GDM1 (cell line): Measurements from ENCODE around the gene OSBPL8.

Experiments used
- DNase-seq: peaks from one replicate; lab custom pipeline; 2025; lab: John Stamatoyannopoulos, UW

Gene OSBPL8

DNA sequence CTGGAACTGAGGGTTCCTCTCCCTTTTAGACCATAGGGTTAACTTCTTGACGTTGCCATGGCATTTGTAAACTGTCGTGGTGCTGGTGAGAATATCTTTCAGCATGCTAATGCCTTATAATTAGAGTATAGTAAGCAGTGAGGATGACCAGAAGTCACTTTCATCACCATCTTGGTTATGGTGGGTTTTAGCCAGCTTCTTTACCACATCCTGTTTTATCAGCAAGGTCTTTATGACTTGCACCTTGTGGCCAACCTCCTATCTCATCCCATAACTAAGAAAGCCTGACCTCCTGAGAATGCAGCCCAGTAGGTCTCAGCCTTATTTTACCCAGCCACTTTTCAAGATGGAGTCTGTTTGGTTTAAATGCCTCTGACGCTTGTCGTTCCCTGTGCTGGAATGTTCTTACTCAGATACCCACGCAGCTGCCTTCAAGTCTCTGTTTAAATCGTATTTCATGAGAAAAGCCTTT is 255.5 kb downstream of the OSBPL8 start:
- DNase-seq = no peak

DNA sequence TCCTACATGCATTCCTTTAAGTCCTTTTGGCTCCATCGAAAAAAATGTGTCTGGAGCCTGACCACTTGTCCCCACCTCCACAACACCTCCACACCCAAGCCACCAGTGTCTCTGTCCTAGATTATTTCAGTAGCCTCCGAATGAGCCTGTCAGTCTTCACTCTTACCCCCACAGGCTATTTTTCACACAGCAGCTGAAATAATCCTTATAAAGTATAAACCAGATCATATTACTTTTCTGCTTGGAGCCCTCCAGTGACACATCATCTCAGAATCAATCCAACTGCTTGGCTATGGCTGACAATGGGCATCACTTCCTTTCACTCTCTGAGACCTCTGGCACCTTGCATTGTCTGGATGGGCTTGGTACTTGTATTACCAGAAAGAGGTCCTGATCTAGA is 256.2 kb downstream of the OSBPL8 start:
- no peak for DNase-seq
